GM12892 (cell line): ENCODE results near the gene SMIM8.

Source experiments
- DNase-seq: peaks from one replicate; pipeline ENCODE4 v3.0.0; 2011; ENCODE audit not compliant: insufficient read length
- FAIRE-seq: peaks from 2 replicates; lab custom pipeline; 2011; peaks lifted over from hg19 to GRCh38; lab: Jason Lieb, UNC
- POLR2A ChIP-seq: IDR thresholded peaks from 2 replicates; pipeline ENCODE4 v1.6.1; 2011; ENCODE audit warnings: low read depth, low read length, control low read depth
- POLR2AphosphoS5 ChIP-seq: IDR thresholded peaks from 2 replicates; pipeline ENCODE4 v1.6.1; 2011; ENCODE audit warnings: low read depth, low read length, control low read depth
- TAF1 ChIP-seq: IDR thresholded peaks from 2 replicates; pipeline ENCODE4 v1.6.1; 2011; ENCODE audit warnings: low read depth, mild to moderate bottlenecking, control low read depth, low read length, borderline replicate concordance

The SMIM8 gene

DNA sequence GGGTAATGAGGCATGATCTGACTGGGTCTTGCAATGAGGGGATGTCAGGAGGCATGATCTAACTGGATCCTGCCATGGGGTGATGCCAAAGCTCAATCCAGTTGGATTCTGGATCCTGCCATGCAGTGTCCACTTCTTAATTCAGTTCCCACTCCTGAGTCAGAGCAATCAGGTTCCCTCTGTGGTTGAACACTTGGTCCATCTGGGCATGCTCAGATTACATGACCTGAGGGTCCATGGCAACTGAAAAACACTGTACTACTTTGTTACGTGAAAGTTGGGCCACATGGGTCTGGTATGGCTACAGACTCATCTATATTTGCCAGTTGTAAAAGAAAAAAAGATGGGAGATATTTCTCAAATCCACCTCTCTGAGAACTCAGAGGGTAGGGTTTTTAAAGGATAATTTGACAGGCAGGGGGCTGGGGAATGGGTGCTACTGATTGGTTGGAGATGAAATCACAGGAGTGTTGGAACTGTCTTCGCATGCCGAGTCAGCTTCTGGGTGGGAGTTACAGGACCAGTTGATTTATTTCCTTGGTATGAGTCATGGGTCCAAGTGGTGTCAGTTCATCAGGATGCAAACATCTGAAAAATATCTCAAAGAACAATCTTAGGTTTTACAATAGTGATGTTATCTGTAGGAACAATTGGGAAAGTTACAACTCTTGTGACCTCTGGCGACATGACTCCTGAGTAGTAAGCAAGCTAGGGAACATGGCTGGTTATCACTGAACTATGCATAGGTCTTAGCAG lies 43.9 kb downstream of the SMIM8 start:
- FAIRE-seq (no peak), DNase-seq (no peak)
- no peak for TF ChIP-seq POLR2A

DNA sequence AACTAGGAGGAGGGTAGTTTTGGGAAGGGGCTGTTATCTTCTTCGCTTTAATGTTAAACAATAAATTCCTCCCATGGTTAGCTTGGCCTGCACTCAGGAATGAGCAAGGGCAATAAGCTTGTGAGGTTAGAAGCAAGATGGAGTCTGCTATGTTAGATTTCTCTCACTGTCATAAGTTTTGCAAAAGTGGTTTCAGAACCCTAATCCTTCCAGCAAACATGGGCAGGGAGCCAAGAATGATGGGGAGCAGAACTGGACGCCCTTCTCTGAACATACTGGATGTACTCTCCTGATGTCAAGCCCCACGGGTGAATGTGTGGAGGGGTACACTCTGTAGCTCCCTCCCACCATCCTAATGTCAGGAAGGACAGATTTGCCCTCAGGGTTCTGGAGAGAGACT lies 44.5 kb downstream of the SMIM8 start:
- no peak for FAIRE-seq
- TF ChIP-seq POLR2AphosphoS5 (no peak), POLR2A (no peak)
- no peak for DNase-seq

DNA sequence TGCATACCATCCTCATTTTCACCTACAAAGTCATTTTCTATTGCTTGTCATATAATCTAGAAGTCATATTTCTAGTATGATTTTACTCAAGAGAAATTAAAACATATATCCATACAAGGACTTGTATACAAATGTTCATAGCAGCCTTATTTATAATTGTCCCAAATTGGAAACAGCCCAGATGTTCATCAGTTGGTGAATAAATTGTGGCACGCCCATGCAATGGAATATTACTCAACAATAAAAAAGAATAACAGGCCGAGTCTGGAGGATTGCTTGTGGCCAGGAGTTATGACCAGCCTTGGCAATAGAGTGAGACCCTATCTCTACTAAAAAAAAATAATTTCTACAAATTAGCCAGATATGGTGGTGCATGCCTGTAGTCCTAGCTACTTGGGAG lies 51.0 kb downstream of the SMIM8 start:
- TF ChIP-seq TAF1 (no peak), POLR2AphosphoS5 (no peak), POLR2A (no peak)
- no peak for FAIRE-seq
- no peak for DNase-seq

DNA sequence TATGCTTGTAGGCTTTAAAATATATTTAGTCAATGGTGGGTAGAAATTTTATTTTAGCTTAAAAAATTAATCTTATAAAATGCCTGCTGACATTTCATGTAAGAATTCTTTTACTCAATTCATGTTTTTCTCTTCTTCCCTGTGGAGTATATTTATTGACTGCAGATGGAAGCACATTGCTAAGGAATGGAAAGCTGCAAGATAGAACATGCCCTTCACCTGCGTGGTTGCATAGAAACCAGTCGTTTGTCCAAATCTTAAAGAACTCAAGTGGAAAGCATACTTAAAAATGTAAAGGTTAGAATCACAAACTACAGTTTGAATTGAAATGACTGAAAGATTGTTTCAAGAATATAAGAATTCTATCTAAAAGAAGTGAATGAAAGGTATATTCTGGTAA lies 52.9 kb downstream of the SMIM8 start:
- FAIRE-seq (no peak), DNase-seq (no peak)
- TF ChIP-seq POLR2A (no peak), TAF1 (no peak), POLR2AphosphoS5 (no peak)

DNA sequence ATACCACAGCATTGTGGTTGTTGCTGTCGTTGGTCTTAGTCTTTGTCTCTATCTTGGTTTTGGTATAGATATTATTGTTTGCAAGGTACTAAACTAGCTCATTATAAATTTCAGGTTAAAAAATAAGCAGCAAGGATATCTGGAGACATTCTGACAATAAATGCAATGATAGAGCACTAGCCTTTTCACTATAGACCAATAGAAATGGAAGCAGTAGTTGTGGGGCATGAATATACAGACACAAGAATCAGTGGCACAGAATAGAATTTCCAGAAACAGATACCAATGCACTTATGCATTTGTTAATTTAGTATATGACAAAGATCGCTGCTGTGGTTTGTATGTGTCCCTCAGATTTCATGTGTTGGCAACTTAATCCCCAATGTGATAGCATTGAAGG lies 54.3 kb downstream of the SMIM8 start:
- TF ChIP-seq POLR2AphosphoS5, result no peak
- no peak for TF ChIP-seq POLR2A
- TF ChIP-seq TAF1, result no peak
- no peak for DNase-seq

DNA sequence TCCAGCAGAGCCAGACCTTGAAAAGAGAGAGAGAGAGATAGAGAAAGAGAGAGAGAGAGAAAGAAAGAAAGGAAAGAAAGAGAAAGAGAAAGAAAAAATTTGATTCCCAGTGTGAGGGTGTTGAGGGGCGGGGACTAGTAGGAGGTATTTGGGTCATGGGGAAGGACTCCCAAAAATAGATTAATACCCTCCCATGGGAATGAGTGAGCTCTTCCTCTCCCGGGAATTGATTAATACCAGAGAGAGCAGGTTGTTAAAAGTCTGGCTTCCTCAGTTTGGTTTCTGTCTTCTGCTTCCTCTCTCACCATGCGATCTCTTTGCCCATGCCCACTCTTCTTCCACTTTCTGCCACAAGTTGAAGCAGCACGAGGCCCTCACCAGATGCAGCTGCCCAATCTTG lies 56.6 kb downstream of the SMIM8 start:
- DNase-seq (no peak), FAIRE-seq (no peak)
- TF ChIP-seq POLR2A (no peak), TAF1 (no peak), POLR2AphosphoS5 (no peak)

More for the DNA sequence above, 54.3 kb downstream of the SMIM8 start:
- FAIRE-seq, result no peak

DNA sequence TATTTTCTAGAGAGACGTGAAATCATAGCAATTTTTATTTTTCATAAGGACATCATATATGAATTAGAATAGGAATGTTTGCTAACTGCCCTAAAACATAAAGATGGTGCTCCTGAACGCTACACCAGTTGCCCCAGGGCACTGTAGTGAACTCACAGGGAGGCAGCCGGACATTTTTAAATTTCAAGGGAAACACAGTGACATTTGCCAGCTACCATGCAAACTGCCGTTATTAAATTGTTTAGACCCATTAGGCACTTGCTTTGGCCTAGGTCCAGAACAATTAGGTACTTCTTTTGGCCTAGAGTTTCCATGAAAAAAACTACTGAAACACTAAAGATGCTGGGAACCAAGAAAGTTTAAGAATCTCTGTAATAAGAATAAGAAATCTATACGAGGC lies 60.5 kb downstream of the SMIM8 start:
- FAIRE-seq, result no peak
- TF ChIP-seq POLR2AphosphoS5 (no peak), TAF1 (no peak), POLR2A (no peak)
- no peak for DNase-seq

DNA sequence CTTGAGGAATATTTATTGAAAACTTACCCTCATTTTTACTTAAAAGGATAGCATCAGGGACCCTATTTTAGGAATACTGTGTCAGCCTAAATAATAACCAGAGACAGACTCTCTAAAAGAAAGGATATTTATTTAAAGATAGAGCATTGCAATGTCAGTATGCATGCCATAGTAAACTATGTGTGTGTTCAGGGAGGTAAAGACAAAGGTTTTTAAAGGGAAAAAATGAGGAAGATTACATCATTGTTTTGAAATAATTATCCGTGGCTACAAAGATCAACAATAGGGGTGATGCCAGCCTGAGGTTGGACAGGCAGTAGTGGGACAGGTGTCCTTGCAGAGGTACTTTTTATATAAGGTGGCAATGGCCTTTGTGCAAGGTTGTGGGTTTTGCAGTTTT lies 61.6 kb downstream of the SMIM8 start:
- no peak for TF ChIP-seq POLR2AphosphoS5
- DNase-seq (no peak), FAIRE-seq (peak; percentile 30)

DNA sequence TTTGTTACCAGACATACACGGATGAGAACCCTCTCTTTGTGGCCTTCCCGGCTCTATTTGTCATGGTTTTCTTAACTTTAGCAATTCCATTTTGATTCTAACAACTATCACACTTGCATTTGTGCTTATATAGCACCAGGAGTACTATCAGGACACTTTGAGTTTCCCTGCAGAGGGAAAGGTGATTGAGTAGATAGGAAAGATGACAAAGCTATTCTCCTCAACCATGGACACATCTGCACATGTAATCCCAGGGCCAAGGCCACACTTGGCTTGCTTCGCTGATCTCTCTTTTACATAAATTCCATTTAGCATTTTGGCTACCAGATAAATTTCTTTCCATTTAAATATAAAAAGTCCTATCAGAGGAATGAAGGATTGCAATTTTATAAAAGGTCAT lies 62.1 kb downstream of the SMIM8 start:
- FAIRE-seq, result no peak

DNA sequence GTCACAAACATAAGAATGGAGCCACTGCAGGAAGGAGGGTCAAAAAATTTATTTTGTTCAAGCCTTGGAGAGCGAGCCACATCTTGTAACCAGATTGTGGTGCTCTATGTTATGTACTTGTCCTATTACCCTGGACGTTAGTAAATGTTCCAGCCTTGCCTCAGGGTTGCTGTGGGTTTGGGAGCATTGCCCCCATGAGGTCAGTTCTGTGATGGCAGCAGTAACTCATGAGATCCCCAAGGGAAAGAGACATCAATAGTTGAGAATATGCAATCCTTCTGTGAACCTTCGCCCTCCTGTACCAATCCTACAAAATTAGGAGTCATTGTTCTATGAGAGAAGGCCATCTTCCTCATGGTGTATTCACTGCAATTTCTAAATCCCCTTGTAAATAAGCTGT lies 68.9 kb downstream of the SMIM8 start:
- FAIRE-seq (peak; percentile 53), DNase-seq (no peak)
- TF ChIP-seq TAF1, result no peak
- no peak for TF ChIP-seq POLR2A
- no peak for TF ChIP-seq POLR2AphosphoS5

More for the DNA sequence above, 62.1 kb downstream of the SMIM8 start:
- DNase-seq, result no peak
- TF ChIP-seq POLR2A (no peak), POLR2AphosphoS5 (no peak), TAF1 (no peak)
